NCI-H526 treated with DMSO at 0.1 percent for 48 hours (cell line): ENCODE measurements around the gene TOR1A.
A peak's percentile ranks its signal among the peaks of the same experiment; 100 is the strongest.

Experiments used
- DNase-seq: peaks from one replicate; lab custom pipeline; 2025; lab: John Stamatoyannopoulos, UW

The TOR1A gene

GRCh38 chr9:129823935-129824601, at the start of gene TOR1A:
TSS of gene TOR1A (minus strand) at chr9:129824136. CDS start at chr9:129824085, 51 bp downstream.
- peak; percentile 84 for DNase-seq

- no peak for DNase-seq
Measured at GRCh38 chr9:129871046-129871445, 47.1 kb upstream of the TOR1A start.

- DNase-seq, result no peak
Measured at GRCh38 chr9:129869585-129870501, 45.9 kb upstream of the TOR1A start.

DNA sequence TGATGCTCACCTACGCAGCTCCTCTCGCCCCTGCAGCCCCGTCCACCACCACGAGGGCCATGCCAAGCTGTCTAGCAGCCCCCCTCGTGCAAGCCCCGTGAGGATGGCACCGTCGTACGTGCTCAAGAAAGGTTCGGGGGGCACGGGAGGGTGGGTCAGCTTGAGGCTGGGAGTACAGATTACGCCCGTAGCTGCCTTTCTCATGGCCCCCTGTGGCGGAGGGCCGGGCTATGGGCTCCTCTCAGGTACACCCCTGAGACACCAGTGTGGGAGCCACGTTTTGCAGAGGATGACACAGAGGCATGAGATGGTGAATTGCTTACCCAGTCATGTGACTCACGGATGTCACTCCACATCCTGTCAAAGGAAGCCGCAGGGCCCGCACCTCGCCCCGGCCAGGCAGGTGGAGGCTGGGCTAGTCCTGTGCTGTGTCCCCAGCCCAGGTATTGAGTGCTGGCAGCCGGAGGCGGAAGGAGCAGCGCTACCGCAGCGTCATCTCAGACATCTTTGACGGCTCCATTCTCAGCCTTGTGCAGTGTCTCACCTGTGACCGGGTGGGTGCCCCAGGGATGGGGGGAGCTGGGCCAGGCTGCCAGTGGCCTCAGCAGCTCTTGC, 45.0 kb upstream of the TOR1A start:
- no peak for DNase-seq

DNA sequence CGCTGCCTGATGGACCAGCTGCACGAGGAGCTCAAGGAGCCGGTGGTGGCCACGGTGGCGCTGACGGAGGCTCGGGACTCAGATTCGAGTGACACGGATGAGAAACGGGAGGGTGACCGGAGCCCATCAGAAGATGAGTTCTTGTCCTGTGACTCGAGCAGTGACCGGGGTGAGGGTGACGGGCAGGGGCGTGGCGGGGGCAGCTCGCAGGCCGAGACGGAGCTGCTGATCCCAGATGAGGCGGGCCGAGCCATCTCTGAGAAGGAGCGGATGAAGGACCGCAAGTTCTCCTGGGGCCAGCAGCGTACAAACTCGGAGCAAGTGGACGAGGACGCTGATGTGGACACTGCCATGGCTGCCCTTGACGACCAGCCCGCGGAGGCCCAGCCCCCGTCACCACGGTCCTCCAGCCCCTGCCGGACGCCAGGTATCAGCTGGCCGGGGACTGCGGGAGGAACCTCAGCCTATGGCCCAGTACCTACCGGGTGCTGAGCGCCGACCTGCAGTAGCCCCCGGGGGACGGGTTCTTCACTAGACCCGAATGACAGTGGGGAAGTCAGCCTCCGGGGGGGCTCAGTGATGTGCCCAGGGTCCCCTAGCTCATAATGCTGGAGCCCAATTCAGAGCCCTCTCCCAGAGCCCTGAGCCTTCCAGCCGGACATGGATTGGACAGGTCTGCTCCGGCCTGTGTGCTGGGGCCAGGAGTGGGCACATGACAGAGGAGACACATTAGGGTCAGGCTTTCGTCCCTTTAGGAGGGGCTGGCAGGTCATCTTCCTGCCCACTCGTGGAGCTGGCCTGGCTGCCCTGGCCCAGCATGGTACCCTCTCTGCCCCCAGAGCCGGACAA, 44.3 kb upstream of the TOR1A start:
- DNase-seq, result no peak

GRCh38 chr9:129867136-129868022, 43.4 kb upstream of the TOR1A start:
- no peak for DNase-seq

GRCh38 chr9:129866394-129867135, 42.6 kb upstream of the TOR1A start:
- DNase-seq, result no peak

GRCh38 chr9:129865668-129866320, 41.9 kb upstream of the TOR1A start:
- DNase-seq, result no peak

GRCh38 chr9:129864991-129865647, 41.2 kb upstream of the TOR1A start:
- DNase-seq, result no peak

DNA sequence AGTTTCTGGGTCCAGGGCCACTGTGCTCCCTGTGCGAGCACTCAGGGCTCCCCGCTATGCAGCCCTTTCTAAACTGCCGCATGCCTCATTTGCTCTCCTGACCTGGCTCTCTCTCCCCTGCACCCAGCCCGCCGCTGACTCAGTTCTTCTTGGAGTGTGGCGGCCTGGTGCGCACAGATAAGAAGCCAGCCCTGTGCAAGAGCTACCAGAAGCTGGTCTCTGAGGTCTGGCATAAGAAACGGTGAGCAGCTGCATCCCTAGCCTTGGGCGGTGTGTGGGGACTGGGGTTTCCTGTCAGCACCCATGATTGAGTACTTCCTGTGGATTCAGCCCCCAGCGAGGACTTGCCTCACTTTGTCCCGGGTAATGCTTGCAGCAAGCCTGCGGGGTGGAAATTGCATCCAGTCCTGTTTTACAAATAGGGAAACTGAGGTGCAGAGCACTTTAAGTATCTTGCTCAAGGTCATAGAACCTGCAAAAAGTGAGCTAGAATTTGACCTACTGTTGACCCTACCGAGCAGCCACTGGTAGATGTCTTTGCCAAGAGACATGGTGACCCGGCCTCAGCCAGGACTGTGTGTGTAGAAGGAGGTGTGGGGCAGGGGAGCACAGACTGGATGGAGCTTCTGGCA, 39.2 kb upstream of the TOR1A start:
- DNase-seq, result no peak

DNA sequence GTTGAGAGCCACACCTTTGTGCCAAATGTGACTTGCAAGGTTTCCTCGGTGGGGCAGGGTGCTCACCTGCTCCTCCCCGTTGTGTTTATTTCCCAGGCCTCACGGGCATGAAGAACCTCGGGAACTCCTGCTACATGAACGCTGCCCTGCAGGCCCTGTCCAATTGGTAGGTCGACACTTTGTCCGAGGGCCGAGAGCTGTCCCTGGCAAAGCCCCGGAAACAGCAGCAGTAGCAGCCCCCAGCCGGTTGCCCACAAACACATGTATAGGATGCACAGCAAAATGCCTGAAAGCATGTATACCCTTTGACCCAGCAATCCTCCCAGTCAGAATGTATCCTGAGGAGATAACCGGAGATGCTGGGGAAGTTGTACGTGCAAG, 37.5 kb upstream of the TOR1A start:
- no peak for DNase-seq

DNA sequence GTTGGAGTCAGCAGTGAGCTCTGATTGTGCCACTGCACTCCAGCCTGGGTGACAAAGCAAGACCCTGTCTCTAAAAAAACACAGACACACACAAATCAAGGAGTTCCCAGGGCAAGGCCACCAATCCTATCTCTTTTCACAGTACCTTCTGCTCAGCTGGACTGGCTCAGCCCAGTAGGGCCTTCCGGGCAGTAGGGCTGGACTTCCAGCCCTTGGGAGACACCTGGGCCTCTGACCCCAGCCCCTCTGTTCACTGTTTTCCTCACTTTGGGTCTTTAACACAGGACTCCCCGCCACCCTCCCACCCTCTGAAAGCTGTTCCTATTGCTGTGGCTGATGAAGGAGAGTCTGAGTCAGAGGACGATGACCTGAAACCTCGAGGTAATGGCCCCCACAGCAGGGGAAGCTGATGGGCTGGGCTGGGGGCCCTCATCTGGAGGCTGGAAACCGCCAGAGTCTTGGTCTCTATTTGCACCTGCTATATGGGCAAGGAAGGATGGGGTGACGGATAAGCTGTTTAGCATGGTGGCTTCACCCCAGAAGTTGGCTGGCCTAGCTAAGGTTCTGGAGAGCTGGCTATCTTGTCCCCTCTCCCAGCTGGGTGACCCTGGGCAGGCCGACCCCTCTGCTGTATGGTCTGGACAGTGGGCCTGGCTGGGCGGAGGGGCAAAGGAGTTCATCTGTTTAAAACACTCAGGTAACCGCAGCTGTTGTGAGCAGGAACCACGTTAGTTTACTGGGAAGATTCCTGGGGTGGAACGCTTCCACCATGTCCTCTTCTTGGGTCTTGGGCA, 36.9 kb upstream of the TOR1A start:
- no peak for DNase-seq

DNA sequence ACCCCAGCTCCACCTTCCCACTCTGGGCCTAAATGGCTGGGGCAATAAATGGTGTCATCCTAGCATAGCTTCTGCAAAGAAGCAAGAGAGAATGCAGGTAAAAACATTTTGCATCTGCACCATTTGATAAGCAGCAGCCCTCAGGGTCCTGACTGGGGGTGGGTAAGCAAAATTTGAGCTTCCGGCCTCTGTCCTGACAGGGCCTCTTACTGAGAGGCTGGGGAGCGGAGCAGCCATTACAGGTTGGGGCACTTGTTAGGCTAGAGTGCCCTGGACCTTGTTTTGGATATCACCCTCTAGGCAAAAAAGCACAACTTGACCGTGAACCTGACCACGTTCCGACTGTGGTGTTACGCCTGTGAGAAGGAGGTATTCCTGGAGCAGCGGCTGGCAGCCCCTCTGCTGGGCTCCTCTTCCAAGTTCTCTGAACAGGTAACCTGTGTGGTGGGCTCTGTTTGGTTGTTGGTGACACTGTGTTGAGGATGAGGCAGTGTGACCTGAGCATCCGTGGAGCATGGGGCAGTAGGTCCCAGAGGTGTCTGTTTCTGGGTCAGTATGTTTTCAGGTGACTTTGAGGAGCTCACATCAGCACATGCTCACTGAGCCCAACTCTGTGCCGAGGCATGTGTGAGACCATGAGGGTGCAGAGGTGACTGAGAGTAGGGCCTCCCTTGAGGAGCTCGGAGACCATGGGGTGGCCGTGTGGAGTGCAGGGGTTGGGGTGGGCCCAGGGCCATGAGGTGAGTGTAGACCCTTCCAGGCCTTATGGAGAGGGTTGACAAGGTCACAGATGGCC, 34.4 kb upstream of the TOR1A start:
- DNase-seq, result no peak

- no peak for DNase-seq
Measured at GRCh38 chr9:129857207-129857606, 33.3 kb upstream of the TOR1A start.

DNA sequence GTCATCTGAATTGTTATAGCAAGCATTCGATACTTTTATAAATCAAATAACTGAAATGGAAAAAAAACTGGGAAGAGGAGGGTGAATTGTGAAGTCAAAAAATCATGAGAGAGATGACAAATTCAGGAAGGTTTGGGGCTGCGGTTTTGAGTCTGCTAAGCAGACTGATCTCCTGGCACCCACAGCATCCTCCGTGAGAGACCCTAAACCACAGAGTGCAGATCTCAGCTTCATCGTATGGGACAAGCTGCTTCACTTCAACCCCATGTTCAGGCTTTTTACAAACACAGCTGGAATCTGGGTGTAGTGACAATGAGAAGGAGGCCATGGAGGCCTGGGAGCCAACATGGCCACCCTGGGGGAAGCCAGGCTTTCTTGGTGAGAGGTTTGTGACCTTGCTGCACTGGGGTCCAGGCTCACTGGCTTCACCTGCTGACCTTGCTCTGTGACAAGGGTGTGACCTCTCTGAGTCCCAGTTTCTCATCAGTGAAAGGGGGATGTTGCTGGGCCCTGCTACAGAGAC, 30.7 kb upstream of the TOR1A start:
- DNase-seq, result no peak

- no peak for DNase-seq
Measured at GRCh38 chr9:129853614-129854013, 29.7 kb upstream of the TOR1A start.

- DNase-seq, result no peak
Measured at GRCh38 chr9:129852579-129852978, 28.6 kb upstream of the TOR1A start.
